Calu3 (cell line): ENCODE data around the gene CENPW. TPM values are rescaled to one million over a fixed set of nuclear protein-coding genes. Genes with fewer than 3 reads are reported as not detected.

Experiments used
- Bru-seq: library from RNA; stranded (reverse); fragments of 400-500 nt; gene quantifications from one replicate; lab custom pipeline; 2021; lab: Mats Ljungman, UMichigan
- BruChase-seq, 2 experiments: library from RNA; stranded (reverse); fragments of 400-500 nt; gene quantifications; one replicate each; lab custom pipeline; 2021; lab: Mats Ljungman, UMichigan
- BruUV-seq: library from RNA; stranded (reverse); fragments of 400-500 nt; replicated peaks from 2 replicates; lab custom pipeline; 2021; lab: Mats Ljungman, UMichigan
- CTCF ChIA-PET: fragments of 300-600 bp; sonication (Branson Sonifier 250); formaldehyde crosslinking; loops from one replicate; lab custom pipeline; 2022; ENCODE audit warnings: antibody characterized with exemption; lab: Charles Lee
- DNase-seq: peaks from one replicate; pipeline ENCODE4 v3.0.0; 2022
- H3K27ac Mint-ChIP-seq: one replicate; pipeline ENCODE4 v1.8.0; 2022; ENCODE audit warnings: mixed read lengths; ENCODE audit not compliant: unreplicated experiment
- H3K27me3 Mint-ChIP-seq: one replicate; pipeline ENCODE4 v1.8.0; 2022; ENCODE audit warnings: mixed read lengths; ENCODE audit not compliant: unreplicated experiment
- H3K36me3 Mint-ChIP-seq: one replicate; pipeline ENCODE4 v1.8.0; 2022; ENCODE audit warnings: mild to moderate bottlenecking, moderate library complexity, mixed read lengths; ENCODE audit not compliant: insufficient read depth, unreplicated experiment
- H3K4me1 Mint-ChIP-seq: one replicate; pipeline ENCODE4 v1.8.0; 2022; ENCODE audit warnings: mild to moderate bottlenecking, low read depth, mixed read lengths; ENCODE audit not compliant: unreplicated experiment
- H3K4me3 Mint-ChIP-seq: one replicate; pipeline ENCODE4 v1.8.0; 2022; ENCODE audit warnings: mild to moderate bottlenecking, low read depth, moderate library complexity, mixed read lengths; ENCODE audit not compliant: unreplicated experiment
- H3K9me3 Mint-ChIP-seq: one replicate; pipeline ENCODE4 v1.8.0; 2022; ENCODE audit warnings: low read depth, mixed read lengths; ENCODE audit not compliant: unreplicated experiment
- CTCF ChIP-seq: fragments of 200-600 bp; IDR thresholded peaks from one replicate; pipeline ENCODE4 v1.8.0; 2022; ENCODE audit warnings: antibody characterized with exemption; ENCODE audit not compliant: unreplicated experiment
- intact Hi-C: fragments of 100-400 bp; cut with micrococcal nuclease; formaldehyde crosslinking; loops from one replicate; pipeline ENCODE4 v1.10.0; 2022; ENCODE audit not compliant: unreplicated experiment
- long read RNA-seq: library from polyadenylated mRNA; stranded (forward); transcript quantifications from one replicate; pipeline ENCODE4 v2.0.0, GENCODE V29; 2022
- total RNA-seq: library from RNA; stranded (reverse); gene quantifications from 2 replicates; pipeline ENCODE4 v1.2.3, GENCODE V29; 2022

Gene CENPW
- 66.4 and 73.4 TPM in 2 replicates for total RNA-seq
- percentile 88 among the genes with signal in this experiment for Bru-seq, nascent RNA
- BruChase-seq, experiment 1, labeled RNA remaining after a 6-hour chase = percentile 90 among the genes with signal in this experiment
- BruChase-seq, experiment 2, labeled RNA remaining after a 2-hour chase = percentile 80 among the genes with signal in this experiment
- long read RNA-seq, transcript CENPW-203 (3 exons, 750 nt) = major isoform, 124 of 135 reads
- long read RNA-seq, transcript CENPW-201 (3 exons, 528 nt) = minor isoform, 10 of 135 reads
- long read RNA-seq, partial matches to known transcripts = 1 of 135 reads
- long read RNA-seq, other reads (novel, unspliced or antisense) = 0 of 135 reads

GRCh38 chr6:126339796-126340609 lies at the start of gene CENPW:
TSS of gene CENPW (plus strand) at chr6:126340115. CDS start at chr6:126340274, 159 bp downstream.
- no peak for TF ChIP-seq CTCF
- CTCF ChIA-PET = no interaction called here
- TSS peak; percentile 72 for BruUV-seq
- Mint-ChIP-seq H3K9me3 (no peaks in the 10 kb centered on the region), H3K27ac (peak within 1 kb of the TSS; percentile 78), H3K4me1 (peaks cover 24% of the 10 kb centered on the region), H3K4me3 (no peak within 1 kb of the TSS), H3K27me3 (no peaks in the 10 kb centered on the region), H3K36me3 (no peaks in the 10 kb centered on the region)
- intact Hi-C loops = loop anchor here (2.0 kb wide), 1 partner anchor 157 kb away; no protein-coding TSS in a partner anchor
- DNase-seq = peak; percentile 95

- no peaks in the 10 kb centered on the region for H3K4me1 Mint-ChIP-seq
- CTCF ChIA-PET = no interaction called here
- no peaks in the 10 kb centered on the region for H3K27me3 Mint-ChIP-seq
- intact Hi-C loops = no loop called here
- no peaks in the 10 kb centered on the region for H3K36me3 Mint-ChIP-seq
- no peak for TF ChIP-seq CTCF
- no peak overlapping the region for H3K4me3 Mint-ChIP-seq
- no peak overlapping the region for H3K27ac Mint-ChIP-seq
- no TSS peak for BruUV-seq
- no peak for DNase-seq
- no peaks in the 10 kb centered on the region for H3K9me3 Mint-ChIP-seq
These were observed 45.9 kb upstream of the CENPW start for GRCh38 chr6:126293891-126294524.

GRCh38 chr6:126300126-126300525 lies 39.8 kb upstream of the CENPW start:
- CTCF ChIA-PET = no interaction called here
- Mint-ChIP-seq H3K9me3 (peaks cover 4% of the 10 kb centered on the region), H3K27ac (peak overlapping the region; percentile 47), H3K27me3 (no peaks in the 10 kb centered on the region), H3K4me1 (peaks cover 23% of the 10 kb centered on the region), H3K4me3 (no peak overlapping the region), H3K36me3 (no peaks in the 10 kb centered on the region)
- no TSS peak for BruUV-seq
- no peak for TF ChIP-seq CTCF
- DNase-seq = no peak
- intact Hi-C loops = loop anchor here (5.0 kb wide), 1 partner anchor 33 kb away; no protein-coding TSS in a partner anchor

GRCh38 chr6:126300735-126301134 lies 39.2 kb upstream of the CENPW start:
- Mint-ChIP-seq H3K4me1 (peaks cover 23% of the 10 kb centered on the region), H3K4me3 (no peak overlapping the region), H3K27me3 (no peaks in the 10 kb centered on the region), H3K9me3 (peaks cover 4% of the 10 kb centered on the region), H3K27ac (no peak overlapping the region), H3K36me3 (no peaks in the 10 kb centered on the region)
- no peak for TF ChIP-seq CTCF
- CTCF ChIA-PET = no interaction called here
- no peak for DNase-seq
- no TSS peak for BruUV-seq
- intact Hi-C loops = loop anchor here (5.0 kb wide), 1 partner anchor 33 kb away; no protein-coding TSS in a partner anchor
